Fibroblast of peridontal ligament (primary cell): ENCODE data around the gene TRIP4.
A peak's percentile ranks its signal among the peaks of the same experiment; 100 is the strongest.
"Not testable (repeated sequence)": the region's sequence is repeated elsewhere in the genome, so short reads cannot be mapped to it uniquely, and the experiment has no call there.

Source experiments
- DNase-seq: peaks from one replicate; pipeline ENCODE4 v3.0.0-alpha.2; 2010; ENCODE audit errors: extremely low read depth

Gene TRIP4

DNA sequence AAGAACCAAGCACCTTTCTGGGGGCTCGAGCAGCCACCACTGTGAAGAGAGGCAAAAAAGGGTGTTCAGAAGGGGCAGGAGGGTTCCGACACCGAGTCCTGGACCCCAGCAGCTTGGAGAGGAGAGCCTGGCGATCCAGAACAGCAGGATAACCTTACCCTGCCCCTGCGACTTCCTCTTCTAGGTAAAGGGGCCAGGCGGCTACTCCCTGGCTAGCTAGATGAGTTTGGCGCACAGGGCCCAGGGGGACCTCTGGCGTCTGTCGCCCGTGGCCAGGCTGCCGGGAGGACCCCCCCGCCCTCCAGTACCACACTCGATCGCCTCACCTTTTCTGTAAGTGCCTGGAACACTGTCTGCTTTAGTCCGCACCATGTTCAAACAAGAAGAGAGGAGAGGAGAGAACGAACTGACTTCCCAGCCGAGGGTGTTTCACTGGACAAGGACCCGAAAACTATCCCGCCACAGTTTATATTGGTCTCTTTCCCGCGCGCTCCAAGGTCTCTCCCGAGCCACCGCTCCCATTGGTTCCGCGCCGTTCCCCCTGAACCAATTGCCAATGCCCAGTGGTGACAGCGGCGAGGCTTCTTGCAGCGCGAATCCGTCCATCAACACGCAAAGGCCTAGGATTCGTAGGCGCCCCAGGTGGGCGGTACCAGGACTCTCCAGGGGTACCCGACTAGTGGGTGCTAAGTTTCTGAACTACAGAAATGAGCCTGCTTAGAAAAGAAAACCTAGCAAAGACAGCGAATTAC lies 6.5 kb upstream of the TRIP4 start, which contains the start of gene PCLAF:
Gene PCLAF (minus strand): TSS at position 442 of the 752 bp plus-strand sequence. CDS start 70 bp downstream, at position 372.
- DNase-seq: peak; percentile 93

- no peak for DNase-seq
These were observed 3.9 kb upstream of the TRIP4 start for GRCh38 chr15:64383760-64384159.

GRCh38 chr15:64386291-64386690 lies 1.3 kb upstream of the TRIP4 start:
- no peak for DNase-seq

DNA sequence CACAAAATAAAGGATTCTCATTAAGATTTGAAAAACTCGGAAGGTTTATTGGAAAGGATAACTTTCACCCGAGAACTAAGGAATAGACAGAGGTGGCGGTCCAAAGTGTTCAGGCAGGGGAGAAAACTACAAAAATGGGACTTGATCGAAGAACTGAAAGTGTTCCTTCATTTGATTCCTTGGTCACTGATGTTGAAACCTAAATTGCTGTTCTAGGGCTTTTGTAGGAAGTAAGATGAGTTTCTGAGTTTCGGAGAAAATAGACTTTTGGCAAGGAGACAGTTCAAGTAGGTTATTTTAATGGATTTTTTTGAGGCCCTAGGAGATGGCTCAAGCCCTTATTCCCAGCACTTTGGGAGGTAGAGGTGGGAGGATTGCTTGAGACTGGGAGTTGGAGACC lies 1.4 kb downstream of the TRIP4 start:
- no peak for DNase-seq

DNA sequence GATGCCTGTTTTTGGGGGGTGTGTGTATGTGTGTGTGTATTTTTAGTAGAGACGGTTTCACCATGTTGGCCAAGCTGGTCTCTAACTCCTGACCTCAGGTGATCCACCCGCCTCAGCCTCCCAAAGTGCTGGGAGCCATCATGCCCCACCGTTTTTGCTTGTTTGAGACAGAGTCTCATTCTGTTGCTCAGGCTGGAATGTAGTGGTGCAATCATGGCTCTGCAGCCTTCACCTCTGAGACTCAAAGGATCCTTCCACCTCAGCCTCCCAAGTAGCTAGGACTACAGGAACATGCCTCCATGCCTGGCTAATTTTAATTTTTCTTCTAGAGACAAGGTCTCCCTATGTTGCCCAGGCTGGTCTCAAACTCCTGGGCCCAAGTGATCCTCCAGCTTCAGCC lies 4.8 kb downstream of the TRIP4 start:
- not testable (repeated sequence) for DNase-seq

DNA sequence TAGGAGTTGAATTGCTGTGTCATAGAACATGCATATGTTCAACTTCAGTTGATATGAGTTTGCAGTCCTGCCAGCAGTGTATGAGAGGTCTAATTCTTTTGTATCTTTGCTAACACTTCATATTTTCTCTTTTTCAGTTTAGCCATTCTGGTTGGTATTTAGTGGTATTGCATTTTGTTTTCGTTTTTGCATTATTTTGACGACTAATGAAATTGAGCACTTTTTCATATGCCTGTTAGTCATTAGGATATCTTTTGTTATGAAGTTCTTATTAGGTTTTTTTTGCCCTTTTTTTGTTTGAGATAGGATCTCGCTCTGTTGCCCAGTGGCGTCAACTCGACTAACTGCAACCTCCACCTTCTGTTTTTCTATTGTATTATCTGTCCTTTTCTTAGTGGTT lies 9.2 kb downstream of the TRIP4 start:
- no peak for DNase-seq

- DNase-seq: no peak
These were observed 10.9 kb downstream of the TRIP4 start for GRCh38 chr15:64398575-64398974.

GRCh38 chr15:64400583-64400982 lies 12.9 kb downstream of the TRIP4 start:
- no peak for DNase-seq

DNA sequence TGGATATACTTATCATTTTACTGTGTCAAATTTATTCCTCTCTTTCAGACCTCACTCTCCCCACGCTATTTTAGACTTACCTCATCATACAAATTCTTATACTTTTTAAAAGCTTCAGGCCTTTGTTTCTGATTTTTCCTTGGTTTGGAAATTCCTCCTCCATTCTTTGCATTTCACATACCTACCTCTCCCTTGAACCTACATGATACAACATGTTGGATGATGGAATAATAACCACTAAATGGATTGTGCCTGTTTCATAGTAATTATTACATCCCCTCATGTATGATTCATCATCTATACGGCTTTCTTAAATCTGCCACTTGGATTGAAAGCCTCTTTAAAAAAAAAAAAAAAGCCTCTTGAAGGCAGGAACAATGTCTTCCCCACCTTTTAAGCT lies 24.6 kb downstream of the TRIP4 start:
- no peak for DNase-seq

DNA sequence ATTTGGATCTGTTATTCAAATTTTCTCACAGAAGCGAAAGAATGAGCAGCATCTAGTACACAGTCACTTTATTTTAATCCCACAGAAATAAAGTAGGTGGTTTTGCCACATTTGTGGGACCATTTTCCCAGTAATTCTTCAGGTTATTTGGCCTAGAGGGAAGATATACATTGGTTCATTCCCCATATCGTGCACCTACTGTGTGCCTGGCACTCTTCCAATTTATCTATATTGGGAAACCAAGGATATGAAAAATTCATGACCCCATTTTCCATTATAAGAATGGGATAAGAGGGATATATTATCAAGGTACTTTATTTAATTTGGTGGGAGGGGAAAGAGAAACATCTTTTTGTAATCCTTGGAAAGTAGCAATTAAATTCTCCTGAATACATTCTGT lies 35.1 kb downstream of the TRIP4 start:
- DNase-seq: no peak

GRCh38 chr15:64423970-64424369 lies 36.3 kb downstream of the TRIP4 start:
- DNase-seq: no peak

GRCh38 chr15:64425221-64425620 lies 37.6 kb downstream of the TRIP4 start:
- no peak for DNase-seq

- DNase-seq: peak; percentile 71
These were observed 39.3 kb downstream of the TRIP4 start for GRCh38 chr15:64426845-64427465.

DNA sequence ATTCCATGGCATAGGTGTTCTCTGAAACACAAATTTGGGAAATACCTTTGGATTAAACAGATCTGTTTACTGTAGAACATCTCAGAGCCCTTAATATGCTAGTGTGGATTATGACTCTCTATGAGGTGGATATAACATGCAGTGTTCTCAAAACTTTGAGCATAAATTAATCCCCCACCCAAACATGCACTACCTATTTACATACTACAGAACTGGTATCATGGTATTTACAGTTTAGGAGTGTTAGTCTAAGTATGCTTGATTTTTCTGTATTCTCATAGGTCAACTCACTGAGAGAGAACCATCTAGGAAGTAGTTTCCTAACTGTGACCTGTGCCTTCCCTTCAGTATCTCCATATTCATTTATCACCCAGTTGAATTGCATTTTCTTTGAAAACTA lies 41.8 kb downstream of the TRIP4 start:
- DNase-seq: no peak

- DNase-seq: peak; percentile 97
These were observed 42.5 kb downstream of the TRIP4 start for GRCh38 chr15:64430000-64430735.

DNA sequence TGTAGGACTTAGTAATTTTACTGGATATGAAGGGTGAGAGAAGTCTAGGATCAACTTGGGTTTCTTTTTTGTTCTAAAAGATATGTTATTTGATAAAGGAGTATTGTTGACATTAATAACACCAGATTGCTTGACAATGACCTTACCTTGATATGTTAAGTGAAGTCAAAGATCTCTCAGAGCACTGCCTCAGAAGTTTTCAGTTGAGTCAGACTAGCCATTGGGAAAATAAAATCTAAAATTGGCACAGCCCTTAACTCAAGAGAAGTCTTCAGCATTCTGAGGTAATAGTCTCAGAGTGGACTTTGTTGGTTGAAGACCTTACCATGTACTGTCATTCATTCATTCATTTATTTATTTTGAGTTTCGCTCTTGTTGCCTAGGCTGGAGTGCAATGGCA lies 50.3 kb downstream of the TRIP4 start:
- no peak for DNase-seq

DNA sequence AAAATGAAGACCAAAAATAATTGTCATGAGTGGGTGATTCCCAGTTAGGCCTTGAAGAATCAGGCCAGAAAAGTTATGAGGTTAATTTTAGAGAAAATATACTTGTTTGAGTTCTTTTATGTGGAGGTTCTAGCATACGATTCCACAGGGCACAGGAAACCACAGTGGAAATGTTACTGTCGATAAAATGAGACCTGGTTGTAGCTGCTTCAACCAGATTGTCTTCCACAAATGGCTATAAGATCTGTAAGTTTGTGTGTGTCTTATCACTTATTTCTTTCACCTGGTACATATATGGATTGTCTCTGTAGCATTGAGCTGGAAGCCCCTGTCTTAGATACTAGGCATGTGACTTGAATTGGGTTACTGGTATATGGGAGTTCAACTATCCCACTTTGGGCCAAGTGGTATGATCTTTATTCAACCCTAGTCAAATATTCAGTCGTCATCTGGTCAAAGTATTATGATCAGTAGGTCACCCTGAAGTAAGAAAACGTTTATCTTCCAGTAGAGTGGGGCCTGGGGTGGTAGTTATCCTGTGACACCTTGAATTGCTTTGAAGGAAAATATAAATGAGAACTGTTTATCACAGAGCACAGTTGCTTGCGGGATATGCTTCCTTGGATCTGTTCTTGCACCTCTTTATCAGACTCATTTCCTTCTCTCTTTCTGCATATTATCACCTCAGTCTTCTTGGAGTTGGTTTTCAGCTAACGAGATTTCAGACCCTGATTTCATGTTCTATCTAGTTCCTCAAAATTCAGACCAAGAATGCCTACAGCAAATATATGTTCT lies 51.2 kb downstream of the TRIP4 start:
- no peak for DNase-seq

DNA sequence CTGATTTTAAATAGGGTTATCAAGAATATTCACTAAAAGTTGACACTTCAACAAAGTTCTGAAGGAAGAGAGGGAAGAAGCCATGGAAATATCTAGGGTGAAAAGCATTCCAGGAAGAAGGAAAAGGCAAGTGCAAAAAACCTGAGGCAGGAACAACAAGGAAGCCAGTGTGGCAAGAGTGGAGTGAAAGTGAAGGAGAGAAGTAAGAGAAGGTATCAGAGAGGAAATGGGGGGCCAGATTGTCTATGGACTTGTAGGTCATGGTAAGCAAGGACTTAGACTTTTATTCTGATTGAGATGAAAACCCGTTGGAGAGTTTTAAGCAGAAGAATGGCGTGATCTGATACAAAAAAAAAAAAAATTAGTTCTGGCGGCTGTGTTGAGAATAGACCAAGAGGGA lies 54.2 kb downstream of the TRIP4 start:
- DNase-seq: no peak

DNA sequence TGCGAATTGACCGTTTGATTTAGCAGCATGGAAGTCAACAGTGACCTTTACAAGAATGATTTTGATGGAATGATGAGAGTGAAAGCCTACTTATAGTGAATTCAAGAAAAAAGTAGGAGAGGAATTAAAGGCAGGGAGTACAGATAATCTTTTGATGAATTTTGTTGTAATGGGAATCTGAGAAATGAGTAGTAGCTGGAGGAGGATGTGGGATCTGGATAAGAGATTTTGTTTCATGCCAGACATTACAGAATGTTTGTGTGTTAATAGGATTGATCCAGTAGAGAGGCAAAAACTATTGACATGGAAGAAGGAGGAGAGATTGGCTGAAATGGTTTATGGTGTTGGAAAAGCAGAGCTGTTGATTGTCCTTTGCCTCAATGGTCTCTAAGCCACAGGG lies 55.4 kb downstream of the TRIP4 start:
- no peak for DNase-seq

DNA sequence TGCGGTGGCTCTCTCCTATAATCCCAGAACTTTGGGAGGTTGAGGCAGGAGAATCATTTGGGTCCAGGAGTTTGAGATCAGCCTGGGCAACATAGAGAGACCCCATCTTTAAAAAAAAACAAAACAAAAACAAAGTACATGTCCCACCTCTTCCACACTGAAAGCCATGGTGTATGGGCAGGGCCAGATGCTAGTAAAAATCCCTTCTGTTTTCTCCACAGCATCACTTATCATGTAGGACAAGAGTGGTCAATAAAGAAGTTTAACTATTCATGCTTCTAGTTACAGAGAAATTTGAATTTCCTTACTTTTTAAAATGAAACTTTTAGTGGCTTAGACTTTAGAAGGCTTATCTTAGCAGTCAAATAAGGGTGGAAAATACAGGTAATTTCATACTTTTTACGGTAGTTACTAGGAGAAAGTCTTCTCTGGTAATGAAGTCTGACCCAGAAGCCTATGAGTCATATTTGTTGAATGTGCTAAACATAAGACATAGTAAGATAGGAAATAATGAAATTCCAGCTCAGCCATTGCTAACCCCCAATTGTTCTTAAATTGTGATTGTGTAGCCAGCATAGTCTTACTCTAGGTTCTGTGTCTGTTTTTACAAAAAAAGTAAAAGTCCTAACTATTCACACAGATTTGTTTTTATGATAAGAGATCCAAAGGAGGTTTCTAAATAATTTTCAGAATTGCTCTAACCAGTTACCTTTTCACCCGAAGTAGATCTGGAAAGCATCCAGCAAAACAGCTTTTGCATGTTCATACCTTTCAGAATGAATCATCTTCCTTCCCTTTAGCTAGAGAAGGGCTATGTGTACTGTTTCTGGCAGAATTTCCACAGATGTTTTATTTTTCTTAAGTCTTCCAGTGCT lies 56.3 kb downstream of the TRIP4 start:
- peak; percentile 67 for DNase-seq

DNA sequence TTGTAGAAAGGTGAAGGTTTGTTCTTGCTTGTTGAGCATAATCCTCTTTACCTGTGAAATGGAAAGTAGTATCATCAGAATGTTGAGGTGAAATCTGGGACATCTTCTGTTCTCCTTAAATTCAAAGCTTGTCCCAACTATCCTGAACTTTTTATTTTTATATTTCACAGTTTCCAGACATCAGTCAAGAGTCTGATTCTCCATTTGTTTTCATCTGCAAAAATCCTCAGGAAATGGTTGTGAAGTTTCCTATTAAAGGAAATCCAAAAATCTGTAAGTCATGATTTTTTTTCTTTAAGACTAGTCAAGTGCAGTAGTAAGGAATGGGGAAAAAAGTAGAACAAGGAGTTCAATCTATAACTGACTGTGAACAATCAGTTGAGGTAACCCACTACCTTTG lies 57.2 kb downstream of the TRIP4 start:
- DNase-seq: no peak
